K562 (cell line): ENCODE data around the gene UBL7. TPM values are rescaled to one million over a fixed set of nuclear protein-coding genes. Genes with fewer than 3 reads are reported as not detected.

Experiments
- ATAC-seq: fragments of 200-7000 bp; cut with Tn5 transposase; 3 replicates; pipeline ENCODE4 v1.9.1; 2020; ENCODE audit warnings: moderate library complexity
- BruUV-seq: library from RNA; stranded (reverse); fragments of 400-500 nt; replicated peaks from 2 replicates; lab custom pipeline; 2021; lab: Mats Ljungman, UMichigan
- CTCF ChIA-PET: fragments of 300-600 bp; formaldehyde crosslinking; extraction: SDS; loops from one replicate; lab custom pipeline; 2021; ENCODE audit warnings: low intra/inter-chr PET ratio; lab: Yijun Ruan, JAX
- POLR2A ChIA-PET: fragments of 300-600, 350-650 bp; sonication (Branson Sonifier 250); formaldehyde crosslinking; extraction: SDS; loops from one replicate; lab custom pipeline; 2021; ENCODE audit warnings: antibody characterized with exemption, inconsistent platforms; lab: Yijun Ruan, JAX
- DNase-seq, 4 experiments: peaks; one replicate each; pipeline versions ENCODE4 v3.0.0 to v3.0.0-alpha.2; 2011 to 2018; ENCODE audit warnings: low spot score in 3 of 4, mixed read lengths in 3 of 4; ENCODE audit errors: extremely low read depth in 1 of 4
- FAIRE-seq: peaks from 2 replicates; lab custom pipeline; 2011; peaks lifted over from hg19 to GRCh38; lab: Jason Lieb, UNC
- H2AFZ ChIP-seq: 2 replicates; pipeline ENCODE4 v1.6.0; 2011; ENCODE audit warnings: low read depth, low read length, control low read depth, inconsistent platforms
- H3K27ac ChIP-seq: fragments of 200-600 bp; 3 replicates; pipeline ENCODE4 v1.8.0; 2011; ENCODE audit warnings: low read depth, mild to moderate bottlenecking, control low read depth, inconsistent platforms, low read length, moderate library complexity, mixed read lengths; ENCODE audit errors: extremely low read depth
- H3K27me3 ChIP-seq, 2 experiments: fragments of 300-600 bp in 1 of 2; 2 replicates in 1 of 2; 3 replicates in 1 of 2; pipeline versions ENCODE4 v1.6.0 to v1.8.0; 2011; ENCODE audit warnings: inconsistent platforms in 2 of 2, low read length in 2 of 2, mild to moderate bottlenecking in 1 of 2, mixed read lengths in 1 of 2, moderate library complexity in 1 of 2; ENCODE audit not compliant: control insufficient read depth in 2 of 2, insufficient read depth in 2 of 2
- H3K36me3 ChIP-seq: fragments of 300-600 bp; 3 replicates; pipeline ENCODE4 v1.8.0; 2011; ENCODE audit warnings: mild to moderate bottlenecking, low read length, inconsistent platforms; ENCODE audit not compliant: control insufficient read depth, insufficient read depth
- H3K4me1 ChIP-seq, 2 experiments: fragments of 200-600 bp in 1 of 2; replicated peaks in 1 of 2; 2 replicates in 1 of 2; 3 replicates in 1 of 2; pipeline versions ENCODE4 v1.5.1 to v1.8.0; 2011; ENCODE audit warnings: inconsistent platforms in 2 of 2, low read length in 2 of 2, mild to moderate bottlenecking in 1 of 2, mixed read lengths in 1 of 2, moderate library complexity in 1 of 2; ENCODE audit not compliant: control insufficient read depth in 2 of 2, insufficient read depth in 2 of 2
- H3K4me2 ChIP-seq: 2 replicates; pipeline ENCODE4 v1.6.1; 2011; ENCODE audit warnings: low read length, control low read depth, inconsistent platforms, mixed read lengths; ENCODE audit not compliant: insufficient read depth
- H3K4me3 ChIP-seq: fragments of 200-600 bp; sonication (generic), shearing (Covaris generic); 2 replicates; pipeline ENCODE4 v1.5.1; 2016; ENCODE audit warnings: control low read depth, inconsistent platforms
- H3K79me2 ChIP-seq: fragments of 200-600 bp; 3 replicates; pipeline ENCODE4 v1.8.0; 2011; ENCODE audit warnings: low read length, inconsistent platforms; ENCODE audit not compliant: control insufficient read depth, insufficient read depth
- H3K9ac ChIP-seq, 2 experiments: 2 replicates each; pipeline versions ENCODE4 v1.6.0 to v1.6.1; 2011; ENCODE audit warnings: low read depth in 2 of 2, low read length in 2 of 2, control low read depth in 1 of 2, inconsistent platforms in 1 of 2, mild to moderate bottlenecking in 1 of 2, mixed read lengths in 1 of 2; ENCODE audit not compliant: insufficient read depth in 1 of 2
- H3K9me1 ChIP-seq: one replicate; pipeline ENCODE4 v1.6.0; 2011; ENCODE audit warnings: inconsistent platforms, mild to moderate bottlenecking, low read length, moderate library complexity; ENCODE audit not compliant: control insufficient read depth, insufficient read depth
- H3K9me3 ChIP-seq: replicated peaks from 2 replicates; pipeline ENCODE4 v1.5.1; 2011; ENCODE audit warnings: low read depth, low read length, inconsistent platforms; ENCODE audit not compliant: control insufficient read depth, insufficient read depth
- H4K20me1 ChIP-seq: replicated peaks from 2 replicates; pipeline ENCODE4 v1.6.1; 2011; ENCODE audit warnings: low read length, inconsistent platforms, mixed read lengths; ENCODE audit not compliant: control insufficient read depth, insufficient read depth
- ATF6 ChIP-seq: sonication (generic); formaldehyde crosslinking; IDR thresholded peaks from 2 replicates; pipeline ENCODE4 v1.4.0; 2020; ENCODE audit warnings: mild to moderate bottlenecking, missing genetic modification reagents
- BCOR ChIP-seq: fragments of 450-650 bp; IDR thresholded peaks from 2 replicates; pipeline ENCODE4 v1.6.1; 2016
- CHAMP1 ChIP-seq: fragments of 450-650 bp; IDR thresholded peaks from 2 replicates; pipeline ENCODE4 v1.6.1; 2016; ENCODE audit warnings: mild to moderate bottlenecking
- CXXC5 ChIP-seq: fragments of 250-450 bp; sonication (Bioruptor Pico); IDR thresholded peaks from 2 replicates; pipeline ENCODE4 v1.8.0; 2022; ENCODE audit warnings: inconsistent platforms, mild to moderate bottlenecking, moderate library complexity
- DLX4 ChIP-seq: fragments of 250-450 bp; sonication (Bioruptor Pico); IDR thresholded peaks from 2 replicates; pipeline ENCODE4 v1.6.1; 2021; ENCODE audit warnings: mild to moderate bottlenecking
- EGR1 ChIP-seq: fragments of 450-650 bp; conservative IDR thresholded peaks from 2 replicates; pipeline ENCODE4 v1.6.1; 2017; ENCODE audit warnings: mild to moderate bottlenecking
- MAZ ChIP-seq, 2 experiments: fragments of 450-650 bp in 1 of 2; sonication (generic) in 1 of 2; formaldehyde crosslinking; IDR thresholded peaks in 1 of 2; conservative IDR thresholded peaks in 1 of 2; 2 replicates each; pipeline versions ENCODE4 v1.4.0 to v1.5.0; 2020; ENCODE audit warnings: mild to moderate bottlenecking in 1 of 2, missing genetic modification reagents in 1 of 2
- YY1 ChIP-seq, 3 experiments: IDR thresholded peaks; 2 replicates each; pipeline ENCODE4 v1.6.1; 2011; ENCODE audit warnings: low read length in 2 of 3, mild to moderate bottlenecking in 2 of 3, moderate library complexity in 2 of 3, borderline replicate concordance in 1 of 3, control low read depth in 1 of 3, low read depth in 1 of 3; ENCODE audit not compliant: insufficient read depth in 3 of 3, insufficient replicate concordance in 2 of 3, control insufficient read depth in 1 of 3, insufficient read length in 1 of 3; ENCODE audit errors: extremely low read depth in 1 of 3
- WGBS: fragments of 100-300 bp; shearing (Covaris generic); methylation state at CpG from one replicate; pipeline ENCODE4 v1.1.6; 2016; ENCODE audit warnings: low coverage, mixed read lengths; ENCODE audit not compliant: insufficient coverage; ENCODE audit errors: missing lambda C conversion rate; 5-methylcytosine and 5-hydroxymethylcytosine counted together
- in situ Hi-C: fragments of 300-500 bp; cut with MboI; formaldehyde crosslinking; loops from 4 replicates; pipeline ENCODE4 v1.15.0; 2018; ENCODE audit warnings: inconsistent platforms, mixed read lengths
- intact Hi-C: fragments of 100-400 bp; cut with micrococcal nuclease; formaldehyde crosslinking; loops from 2 replicates; pipeline ENCODE4 v1.14.2; 2022
- polyA plus RNA-seq, 8 experiments: library from polyadenylated mRNA; depleted of rRNA in 4 of 8; stranded (reverse) in 5 of 8; unstranded in 3 of 8; fragments of >200 nt; fragmentation: Nextera tagmentation in 2 of 8; fragmentation: Illumina TruSeq in 1 of 8; extraction: Ambion mirVana in 2 of 8; extraction: Trizol in 1 of 8; gene quantifications; 2 replicates each; pipeline versions ENCODE4 v1.2.1 to v1.2.3, GENCODE V29; 2011 to 2014; ENCODE audit warnings: inconsistent platforms in 1 of 8, missing spikeins in 1 of 8
- total RNA-seq, 7 experiments: library from RNA; depleted of rRNA in 6 of 7; stranded (reverse); fragments of >200 nt in 6 of 7; fragmentation: Illumina TruSeq in 2 of 7; extraction: Trizol in 2 of 7; gene quantifications; 2 replicates each; pipeline versions ENCODE4 v1.2.1 to v1.2.3, GENCODE V29; 2011 to 2021; ENCODE audit warnings: low replicate concordance in 1 of 7
- TF ChIP-seq, protein P1 (sequence below): fragments of 250-450 bp; sonication (Bioruptor Pico); IDR thresholded peaks from 2 replicates; pipeline ENCODE4 v1.8.0; 2022; ENCODE audit warnings: inconsistent platforms

Gene UBL7
- total and polyA plus RNA-seq, 9 of the 15 experiments (the other 6 are each of a cell fraction or from before 2014, with no cell fraction given), result 19.2 to 63.4 (median 44.9) TPM

DNA sequence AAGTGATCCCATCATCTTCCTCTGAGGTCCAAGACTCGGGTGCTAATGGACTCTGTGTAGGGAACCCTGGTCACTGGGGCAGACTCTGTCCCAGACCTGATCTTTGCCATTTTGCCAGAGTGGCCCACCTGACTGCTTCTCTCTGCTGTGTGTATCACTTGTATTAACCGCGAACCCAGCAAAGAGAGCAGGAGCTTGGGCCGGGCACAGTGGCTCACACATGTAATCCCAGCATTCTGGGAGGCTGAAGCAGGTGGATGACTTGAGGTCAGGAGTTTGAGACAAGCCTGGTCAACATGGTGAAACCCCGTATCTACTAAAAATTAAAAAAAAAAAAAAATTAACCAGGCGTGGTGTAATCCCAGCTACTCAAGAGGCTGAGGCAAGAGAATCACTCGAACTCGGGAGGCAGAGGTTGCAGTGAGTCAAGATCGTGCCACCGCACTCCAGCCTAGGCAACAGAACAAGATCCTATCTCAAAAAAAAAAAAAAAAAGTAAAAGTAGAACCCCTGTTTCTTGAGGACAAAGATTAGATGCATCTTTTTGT lies 60.6 kb downstream of the UBL7 start (continued):
- TF ChIP-seq ATF6 (CRISPR knock-in tag), result no peak
- no peak for TF ChIP-seq CXXC5 (CRISPR knock-in tag)

GRCh38 chr15:74399511-74400312 lies 61.2 kb downstream of the UBL7 start:
- peak overlapping the region in 1 of 2 experiments; percentile 3; a peak in 1 of 4 replicates for H3K9ac ChIP-seq
- DNase-seq (no peak), ATAC-seq (no peak), FAIRE-seq (no peak)
- TF ChIP-seq BCOR, result peak; percentile 48; the same call in 1 of the 2 replicates
- TF ChIP-seq MAZ (CRISPR knock-in tag; conservative IDR thresholded peaks at IDR 0.05 in 1 of 2, IDR thresholded peaks at IDR 0.05 in 1 of 2), result 0 out of 4 replicates have a peak, but pooled peaks of 1 of the 2 experiments have one; percentile 29
- TF ChIP-seq CHAMP1, result no peak
- peak in 1 of 3 experiments; percentile 17 for TF ChIP-seq YY1 (IDR thresholded peaks at IDR 0.05; ENCODE audit: borderline replicate concordance in 1 of 3, control insufficient read depth in 1 of 3, extremely low read depth in 1 of 3, insufficient read depth in 3 of 3, insufficient read length in 1 of 3, insufficient replicate concordance in 2 of 3, low read depth in 1 of 3, low read length in 2 of 3)
- no peak for TF ChIP-seq DLX4 (CRISPR knock-in tag)
- TF ChIP-seq, protein P1, sequence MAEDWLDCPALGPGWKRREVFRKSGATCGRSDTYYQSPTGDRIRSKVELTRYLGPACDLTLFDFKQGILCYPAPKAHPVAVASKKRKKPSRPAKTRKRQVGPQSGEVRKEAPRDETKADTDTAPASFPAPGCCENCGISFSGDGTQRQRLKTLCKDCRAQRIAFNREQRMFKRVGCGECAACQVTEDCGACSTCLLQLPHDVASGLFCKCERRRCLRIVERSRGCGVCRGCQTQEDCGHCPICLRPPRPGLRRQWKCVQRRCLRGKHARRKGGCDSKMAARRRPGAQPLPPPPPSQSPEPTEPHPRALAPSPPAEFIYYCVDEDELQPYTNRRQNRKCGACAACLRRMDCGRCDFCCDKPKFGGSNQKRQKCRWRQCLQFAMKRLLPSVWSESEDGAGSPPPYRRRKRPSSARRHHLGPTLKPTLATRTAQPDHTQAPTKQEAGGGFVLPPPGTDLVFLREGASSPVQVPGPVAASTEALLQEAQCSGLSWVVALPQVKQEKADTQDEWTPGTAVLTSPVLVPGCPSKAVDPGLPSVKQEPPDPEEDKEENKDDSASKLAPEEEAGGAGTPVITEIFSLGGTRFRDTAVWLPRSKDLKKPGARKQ, result no peak
- TF ChIP-seq EGR1, result 0 out of 2 replicates have a peak, but pooled peaks have one; percentile 3
- H3K36me3 ChIP-seq, result no peaks in the 10 kb centered on the region
- H2AFZ ChIP-seq, result no peak overlapping the region
- CTCF ChIA-PET, result no interaction called here
- H3K27me3 ChIP-seq, result no peaks in the 10 kb centered on the region
- H3K4me3 ChIP-seq, result no peak overlapping the region
- 50% methylated on average over 3 of the region's 5 CpGs for WGBS
- no peaks in the 10 kb centered on the region for H3K9me1 ChIP-seq
- H4K20me1 ChIP-seq, result no peaks in the 10 kb centered on the region
- no peaks in the 10 kb centered on the region for H3K79me2 ChIP-seq
- POLR2A ChIA-PET, result interaction anchor here (0.6 to 3.9 kb wide), 3 partner anchors 7 to 74 kb away, joined by 3 to 24 read pairs (median 4); no protein-coding TSS in a partner anchor
- H3K4me2 ChIP-seq, result no peak overlapping the region; the same call in 1 of the 2 replicates
- intact Hi-C loops, result no loop called here
- in situ Hi-C loops, result no loop called here
- peaks cover 58 to 69% of the 10 kb centered on the region in 2 experiments for H3K4me1 ChIP-seq
- H3K9me3 ChIP-seq, result no peaks in the 10 kb centered on the region
- BruUV-seq, result no TSS peak
- no peak overlapping the region for H3K27ac ChIP-seq
